ENCODE results near the gene HOXD10.

HOXD10 gene

DNA sequence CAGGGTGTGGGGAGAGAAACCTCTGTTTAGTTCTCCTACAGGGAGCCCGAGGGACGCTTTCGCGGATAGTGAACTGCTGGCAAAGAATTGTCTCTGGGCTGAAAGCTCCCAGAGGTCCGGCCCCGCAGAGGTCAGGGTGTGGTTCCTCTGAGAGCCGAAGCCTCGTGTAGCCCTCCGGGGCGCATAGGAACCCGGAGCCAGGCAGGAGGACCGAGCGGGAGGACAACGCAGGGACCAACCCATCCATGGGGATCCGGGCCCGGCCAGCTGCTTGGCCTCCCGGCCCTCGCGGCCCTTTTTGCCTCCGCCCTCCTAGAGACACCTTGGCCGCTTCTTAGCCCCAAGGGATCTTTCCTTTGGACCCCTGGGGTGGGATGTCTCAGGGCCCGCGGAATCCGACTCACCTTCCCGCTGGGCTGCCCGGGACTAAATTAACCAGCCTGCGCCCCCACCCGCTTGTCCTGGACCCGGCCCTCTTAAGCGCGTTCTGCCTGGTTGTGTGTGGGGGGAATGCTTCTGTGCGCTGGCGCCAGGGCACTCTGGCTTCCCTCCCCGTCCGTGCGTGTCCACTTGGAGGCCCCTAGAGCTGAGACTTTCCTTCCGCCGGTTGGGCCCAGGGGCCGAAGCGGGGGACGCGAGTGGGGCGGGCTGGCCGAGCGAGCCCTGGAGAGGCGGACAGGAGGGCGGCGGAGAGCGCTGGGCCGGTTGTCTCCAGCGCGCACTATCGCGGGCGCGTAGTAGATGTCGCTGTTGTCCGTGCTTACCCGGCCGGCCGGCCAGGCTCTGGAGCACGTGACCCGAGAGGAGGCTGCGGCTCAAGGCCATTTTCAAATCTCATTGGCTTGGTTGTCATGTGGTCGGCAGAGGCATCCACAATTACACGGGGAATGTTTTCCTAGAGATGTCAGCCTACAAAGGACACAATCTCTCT is at the start of gene HOXD10:
Gene HOXD10 (plus strand): TSS at position 896 of the 931 bp plus-strand sequence. CDS start 56 bp downstream, outside the sequence.
- DNase-seq: no peak

DNA sequence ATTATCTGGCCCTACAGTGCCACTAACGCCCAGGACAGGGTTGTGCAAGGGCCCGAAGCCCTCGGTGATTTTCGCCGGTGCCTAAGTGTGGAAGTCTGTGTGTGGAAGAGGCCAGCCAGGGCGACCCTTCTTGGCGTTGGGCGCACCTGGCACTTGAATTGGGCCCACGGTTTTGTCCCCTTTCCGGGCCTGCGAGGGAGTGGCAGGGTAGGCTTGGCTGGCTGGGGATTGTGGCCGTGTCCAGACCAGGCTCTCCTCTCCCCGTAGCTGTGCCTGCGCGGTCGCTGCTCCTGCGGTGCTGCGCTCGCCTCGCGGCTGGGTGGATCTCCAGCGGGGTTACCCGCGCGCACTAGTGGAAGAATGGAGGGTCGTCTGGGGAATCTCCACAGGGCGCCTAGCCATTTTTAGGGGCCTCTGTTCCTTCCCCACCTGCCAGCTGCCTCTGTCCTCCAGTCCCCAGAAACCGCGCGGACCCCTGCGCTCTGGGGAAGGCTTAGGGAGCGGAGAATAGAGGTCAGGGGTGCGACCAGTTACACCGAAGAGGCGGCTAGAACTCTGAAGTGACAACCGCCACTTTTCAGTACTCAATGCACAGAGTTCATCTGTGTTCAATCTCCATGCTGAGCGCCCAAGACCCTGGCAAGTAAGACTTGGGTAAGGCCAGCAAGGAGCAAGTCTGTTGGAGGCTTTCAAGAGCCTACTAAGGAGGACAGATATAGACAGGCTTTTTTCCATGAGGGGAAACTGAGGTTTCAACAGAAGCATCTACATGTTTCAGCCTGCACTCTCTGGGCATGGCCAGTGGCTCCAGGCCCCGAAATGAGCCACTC is 48.8 kb upstream of the HOXD10 start:
- DNase-seq: no peak

DNA sequence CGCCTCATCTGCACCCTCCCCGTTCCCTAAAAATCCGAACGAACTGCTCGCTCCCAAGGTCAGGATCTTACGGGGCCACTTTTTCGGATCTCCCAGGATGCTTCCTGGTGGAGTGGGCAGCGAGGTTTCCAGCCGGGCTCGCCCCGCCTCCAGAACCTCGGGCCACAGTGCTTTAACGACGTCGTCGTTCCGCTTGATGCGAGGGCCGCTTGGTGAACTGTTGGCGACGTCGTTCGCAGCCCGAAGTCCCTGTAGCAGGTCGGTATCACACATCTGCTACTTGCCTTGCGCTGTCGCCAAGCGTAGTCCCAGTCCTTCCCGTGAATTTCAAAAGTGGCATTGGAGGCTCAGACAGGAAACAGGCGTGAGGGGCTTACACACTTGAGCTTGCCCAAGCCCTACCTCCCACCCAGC is 48.2 kb upstream of the HOXD10 start:
- no peak for DNase-seq

DNA sequence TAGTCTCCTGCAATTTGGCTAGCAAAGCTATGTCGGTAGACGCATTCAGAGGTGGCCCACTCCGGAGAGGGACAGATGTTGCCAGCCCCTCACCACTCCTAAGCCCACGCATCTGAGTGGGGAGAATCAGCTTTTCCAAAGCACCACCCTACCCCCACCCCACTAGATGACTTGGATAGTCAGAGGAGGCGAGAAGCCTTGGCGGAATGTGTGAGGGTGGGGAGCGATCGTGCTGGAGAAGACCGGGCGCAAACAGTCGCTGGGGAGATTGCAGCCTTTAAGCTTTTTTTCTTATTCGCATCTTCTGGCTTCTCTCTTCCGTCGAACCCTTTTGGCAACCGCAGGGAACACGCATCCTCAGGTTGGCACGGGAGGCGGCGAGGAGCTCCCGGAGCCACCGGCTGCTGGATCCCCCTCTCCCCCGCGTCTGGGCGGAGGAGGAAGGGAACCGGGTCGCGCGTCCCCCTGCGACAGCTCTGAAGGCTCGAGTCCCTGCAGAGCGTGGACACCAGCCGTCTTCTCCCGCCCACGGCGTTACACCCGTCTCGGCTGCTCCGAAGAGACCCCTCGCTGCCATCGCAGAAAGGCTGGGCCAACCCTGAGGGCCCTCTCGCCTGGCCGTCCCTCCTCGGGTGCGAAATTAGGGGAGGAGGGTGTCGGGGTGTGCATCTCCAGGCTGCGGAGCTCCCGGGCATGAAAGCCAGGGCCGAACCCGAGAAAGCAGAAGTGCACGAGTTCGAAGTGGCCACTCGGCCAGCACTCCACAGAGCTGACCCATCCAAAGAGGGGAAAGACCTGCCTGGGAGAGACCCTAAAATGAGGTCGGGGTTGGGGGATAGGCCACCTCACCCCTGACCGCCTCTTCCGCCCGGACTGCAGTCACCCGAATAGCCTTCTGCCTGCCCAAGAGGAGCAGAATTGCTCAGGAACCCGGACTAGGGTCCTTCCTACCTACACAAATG is 45.0 kb upstream of the HOXD10 start:
- DNase-seq: no peak

DNA sequence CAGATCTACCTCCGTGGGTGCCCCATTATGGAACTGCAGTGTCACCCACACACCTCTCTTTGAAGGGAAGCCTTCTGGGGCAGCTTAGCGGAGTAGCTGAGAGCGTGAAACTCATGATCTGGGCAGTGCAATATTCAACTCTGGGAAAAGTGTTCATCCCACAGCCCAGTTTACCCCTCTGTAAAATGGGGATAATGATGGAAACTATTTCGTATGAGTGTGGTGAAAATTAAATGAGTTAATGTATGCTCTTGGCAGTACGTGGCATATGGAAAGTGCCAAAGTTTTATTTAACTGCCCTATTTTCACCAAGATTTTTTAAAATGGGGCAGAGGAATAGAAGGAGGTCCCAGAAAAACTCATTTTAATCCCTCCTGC is 44.3 kb upstream of the HOXD10 start:
- DNase-seq: no peak

DNA sequence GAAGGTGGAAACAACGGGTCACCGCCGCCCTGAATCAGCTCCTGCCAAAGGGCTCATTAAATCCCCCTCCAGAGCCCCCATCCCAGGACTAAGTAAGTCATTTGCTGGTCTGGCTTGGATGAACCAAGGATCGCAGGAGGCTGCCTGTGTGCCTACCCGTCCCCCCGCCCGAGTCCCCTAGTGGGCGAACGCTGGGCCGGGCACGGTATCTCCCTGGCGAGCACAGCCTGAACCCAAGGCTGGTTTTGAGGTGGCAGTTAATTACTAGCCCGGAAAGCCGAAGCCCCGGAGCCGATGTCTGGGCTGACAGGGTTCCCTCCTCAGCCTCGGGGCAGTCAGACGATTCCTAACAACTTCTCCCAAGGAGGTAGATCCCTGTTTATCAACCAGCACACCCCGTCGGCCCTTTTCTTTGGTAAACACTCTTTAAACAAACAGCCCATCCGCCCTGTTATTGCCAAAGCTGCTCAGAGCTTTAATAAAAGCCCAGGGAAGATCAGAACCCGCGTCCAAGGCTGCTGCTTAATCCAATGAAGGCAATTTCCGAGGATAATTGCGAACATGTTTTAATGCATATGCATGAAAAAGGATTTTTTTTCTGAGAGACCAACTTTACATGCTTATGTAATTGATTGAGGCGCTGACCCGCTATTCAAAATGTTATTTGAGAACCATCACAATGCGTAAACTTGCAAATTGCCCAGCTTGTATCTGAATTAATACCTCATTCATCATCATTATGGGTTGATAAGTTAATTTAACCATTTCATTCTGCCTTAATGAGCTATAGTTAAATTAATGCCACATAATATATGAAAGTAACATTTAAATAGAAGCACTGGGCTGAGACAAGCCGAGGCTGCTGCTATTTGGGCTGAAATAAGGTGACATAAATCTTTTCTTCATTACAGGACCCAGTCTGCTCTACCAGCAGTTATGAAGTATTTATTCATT is 43.4 kb upstream of the HOXD10 start:
- no peak for DNase-seq

DNA sequence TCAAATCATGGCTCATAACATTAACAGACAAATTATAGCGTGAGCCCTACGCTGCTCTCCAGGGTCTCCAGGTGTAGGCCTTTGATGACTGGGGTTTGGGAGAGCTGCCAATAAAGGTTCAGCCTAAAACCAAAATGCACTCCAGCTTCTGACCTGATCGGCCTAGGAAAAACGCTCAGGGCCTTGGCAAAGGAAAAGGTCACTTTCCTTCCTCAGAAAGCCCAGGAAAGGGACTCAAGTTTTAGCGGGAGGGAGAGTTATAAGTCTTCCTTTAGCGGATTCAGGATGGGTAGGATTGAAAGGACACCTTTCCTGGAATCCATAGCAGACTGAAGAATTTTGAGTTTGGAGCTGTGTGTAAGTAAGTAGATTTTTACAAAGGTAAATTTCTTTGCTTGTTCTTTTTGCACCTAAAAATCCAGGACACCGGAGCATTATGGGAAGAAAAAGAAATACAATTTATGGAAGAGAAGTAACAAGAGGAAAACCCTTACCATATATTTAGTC is 41.6 kb upstream of the HOXD10 start:
- no peak for DNase-seq

DNA sequence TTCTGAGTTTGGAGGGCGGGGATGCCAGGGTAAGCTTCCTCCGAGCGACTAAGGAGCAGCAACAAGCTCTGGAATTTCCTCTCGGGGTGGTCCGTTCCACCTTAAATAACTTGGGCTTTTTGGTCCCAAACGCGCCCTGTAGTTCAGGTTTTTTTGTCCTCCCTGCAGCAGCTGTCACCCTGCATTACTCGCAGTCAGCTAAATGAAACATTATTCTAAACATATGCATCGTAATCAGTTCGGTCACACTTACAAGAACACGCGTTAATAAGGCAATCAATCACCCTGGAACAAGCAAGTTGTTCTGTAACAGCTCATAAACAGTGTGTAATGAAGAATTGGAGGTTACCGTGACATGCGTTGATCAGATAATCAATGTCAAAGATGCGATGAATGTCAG is 41.1 kb upstream of the HOXD10 start:
- DNase-seq: no peak

DNA sequence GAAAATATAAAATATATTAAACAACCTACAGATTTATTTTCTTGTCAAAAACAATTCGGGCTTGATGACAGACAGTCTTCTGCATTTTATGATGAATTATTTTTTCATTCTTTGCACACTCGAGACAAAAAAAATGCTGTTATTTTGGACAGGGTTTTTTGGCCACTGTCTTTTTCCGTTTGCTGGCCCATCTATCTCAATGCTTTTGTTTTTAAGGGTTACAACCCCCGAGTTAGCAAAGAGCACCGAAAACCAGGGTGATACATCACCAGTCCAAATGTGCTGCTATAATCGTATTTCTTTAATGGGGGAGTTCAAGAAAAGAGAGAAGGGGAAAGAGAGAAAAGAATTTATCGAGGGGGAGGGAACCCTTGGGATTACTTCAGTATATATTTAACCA is 40.5 kb upstream of the HOXD10 start:
- no peak for DNase-seq

DNA sequence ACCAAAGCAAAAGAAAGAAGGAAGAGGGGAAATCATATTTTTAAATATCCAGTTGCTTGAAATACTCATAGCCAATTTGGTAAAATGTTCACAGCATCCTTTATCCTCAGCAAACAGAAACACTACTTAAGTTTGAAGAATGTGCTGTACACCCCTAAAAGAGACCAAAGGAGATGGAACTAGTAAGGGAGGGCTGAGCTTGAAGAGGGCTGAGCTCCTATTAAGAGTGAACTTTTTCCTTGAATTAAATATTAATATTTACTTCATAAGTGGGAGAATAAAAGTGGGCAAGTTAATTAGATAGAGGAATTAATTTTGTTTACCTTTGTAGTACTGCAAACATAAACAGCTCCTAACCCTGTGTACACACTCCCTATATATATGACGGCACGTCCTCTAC is 39.8 kb upstream of the HOXD10 start:
- DNase-seq: no peak

DNA sequence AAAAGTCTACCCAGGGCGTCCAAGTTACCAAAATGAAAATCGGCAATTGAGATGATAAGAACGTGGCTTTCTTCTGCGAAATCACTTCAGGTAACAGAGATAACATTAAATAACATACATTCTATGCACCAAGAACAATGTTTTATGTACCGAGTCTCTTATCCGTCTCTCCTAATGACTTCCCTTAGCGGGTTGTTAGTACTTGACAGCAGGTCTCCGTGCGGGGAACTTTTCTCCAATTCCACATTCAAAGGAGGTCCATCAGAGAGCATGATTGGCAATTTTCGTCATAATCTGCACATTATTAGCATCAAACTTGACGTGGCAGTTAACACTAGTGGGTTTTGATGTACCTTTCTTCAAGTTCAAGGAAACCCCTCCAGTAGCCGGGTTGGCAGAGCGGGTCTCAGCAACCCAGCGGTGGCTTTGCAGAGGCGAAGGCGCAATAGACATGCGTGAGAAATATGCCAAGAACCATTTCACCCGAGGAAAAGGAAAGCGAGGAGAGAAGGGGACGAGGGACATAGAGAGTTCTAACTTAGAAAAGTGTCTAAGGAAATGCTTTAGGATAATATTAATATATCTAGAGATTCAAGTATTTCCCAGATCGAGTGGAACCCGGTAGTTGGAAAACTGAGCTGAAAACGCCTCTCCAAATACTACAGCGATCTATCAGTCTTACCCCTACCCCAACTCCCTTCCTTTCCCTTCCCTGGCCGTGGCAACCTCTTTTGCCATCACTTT is 37.9 kb upstream of the HOXD10 start:
- no peak for DNase-seq

DNA sequence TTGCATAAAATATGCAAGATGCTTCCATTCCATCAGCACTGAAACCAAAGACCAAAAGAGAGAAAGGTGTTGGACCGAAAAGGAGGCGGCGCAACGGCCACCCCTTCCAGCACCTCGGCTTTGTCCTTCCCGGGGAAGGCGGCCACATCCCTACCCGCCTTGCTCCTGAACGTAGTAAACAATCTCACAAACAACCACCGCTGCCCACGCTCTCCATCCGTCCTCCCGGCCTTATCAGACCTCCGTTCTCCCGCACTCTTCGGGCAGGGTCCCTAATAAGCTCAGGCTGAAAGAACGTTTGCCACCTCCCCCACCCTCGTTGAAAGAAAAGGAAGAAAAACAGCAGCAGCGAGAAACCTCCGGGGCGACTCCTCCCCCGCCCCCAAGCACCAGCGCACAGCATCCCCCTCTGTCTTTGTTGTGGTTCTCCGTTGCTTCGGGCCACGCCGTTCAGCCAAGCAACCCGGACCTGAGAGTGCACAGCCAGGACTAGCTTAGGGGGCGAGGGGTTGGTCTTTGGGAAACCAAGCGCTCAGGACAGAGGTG is 37.2 kb upstream of the HOXD10 start:
- no peak for DNase-seq

DNA sequence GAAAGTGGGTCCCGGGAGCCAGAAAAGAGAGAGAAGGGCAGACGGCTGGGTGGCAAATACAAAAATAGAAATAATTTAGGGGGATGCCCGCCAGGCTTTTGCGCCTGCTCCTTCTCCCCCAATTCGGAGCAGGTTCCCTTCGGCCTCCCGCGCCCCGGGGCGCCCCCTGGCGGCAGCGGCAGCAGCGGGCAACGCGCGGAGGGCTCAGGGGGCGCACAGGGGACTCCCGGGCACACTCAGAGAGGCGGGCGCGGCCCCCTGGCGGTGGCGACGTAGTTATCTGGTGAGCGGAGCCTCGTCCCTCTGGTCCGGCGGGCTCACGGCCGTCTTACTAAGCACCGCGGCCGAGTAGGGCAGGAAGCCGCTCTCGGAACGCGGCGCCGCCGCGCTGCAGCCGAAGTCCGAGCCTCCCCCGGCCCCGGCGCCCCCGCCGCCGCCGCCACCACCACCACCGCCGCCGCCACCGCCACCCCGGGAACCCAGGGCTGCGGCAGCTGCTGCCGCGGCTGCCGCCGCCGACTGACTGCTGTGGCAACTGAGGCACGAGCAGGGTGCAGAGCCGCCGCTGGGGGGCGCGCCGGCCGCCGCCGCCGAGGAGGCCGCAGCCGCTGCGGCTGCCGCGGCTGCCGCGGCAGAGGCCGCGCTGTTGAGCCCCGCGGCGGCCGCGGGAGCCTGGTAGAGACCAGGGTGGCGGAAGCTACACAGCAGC is 36.6 kb upstream of the HOXD10 start:
- no peak for DNase-seq

DNA sequence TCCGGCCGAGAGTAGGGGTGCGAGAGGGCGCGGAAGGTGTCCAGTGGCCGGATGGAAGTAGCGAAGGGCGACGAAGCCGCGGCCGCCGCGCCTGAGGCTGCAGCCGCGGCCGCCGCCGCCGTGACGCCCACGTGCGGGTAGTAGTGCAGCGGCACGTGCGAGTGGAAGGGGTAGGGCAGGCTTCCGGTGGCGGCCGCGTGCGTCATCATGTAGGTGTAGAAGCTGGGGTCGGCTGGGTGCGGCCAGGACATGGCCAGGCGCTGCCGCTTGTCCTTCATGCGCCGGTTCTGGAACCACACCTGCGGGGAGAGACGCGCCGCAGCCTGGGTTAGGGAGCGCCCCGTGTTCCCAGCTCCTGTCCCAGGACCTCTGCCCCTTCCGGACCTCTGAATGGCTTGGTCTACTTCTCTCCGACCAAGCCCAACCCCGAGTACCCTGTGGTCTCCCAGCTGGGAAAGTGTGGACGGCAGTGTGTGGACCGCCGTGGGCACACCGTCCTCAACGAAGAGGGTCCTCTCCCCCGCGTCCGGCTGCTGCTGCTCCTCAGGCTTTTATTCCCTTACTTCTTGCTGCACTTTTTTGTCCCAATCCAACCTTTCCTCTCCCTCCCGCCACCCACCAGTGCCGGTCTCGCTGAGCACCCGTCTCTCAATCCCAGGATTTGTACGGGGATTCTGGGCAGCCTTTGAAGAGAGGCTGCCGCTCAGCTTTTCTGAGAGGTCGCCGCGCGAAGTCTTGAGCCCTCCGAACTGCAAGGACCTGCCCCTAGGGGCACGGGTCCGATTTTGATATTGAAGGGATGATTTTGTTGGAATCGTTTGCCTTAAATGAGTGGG is 35.8 kb upstream of the HOXD10 start:
- DNase-seq: no peak

DNA sequence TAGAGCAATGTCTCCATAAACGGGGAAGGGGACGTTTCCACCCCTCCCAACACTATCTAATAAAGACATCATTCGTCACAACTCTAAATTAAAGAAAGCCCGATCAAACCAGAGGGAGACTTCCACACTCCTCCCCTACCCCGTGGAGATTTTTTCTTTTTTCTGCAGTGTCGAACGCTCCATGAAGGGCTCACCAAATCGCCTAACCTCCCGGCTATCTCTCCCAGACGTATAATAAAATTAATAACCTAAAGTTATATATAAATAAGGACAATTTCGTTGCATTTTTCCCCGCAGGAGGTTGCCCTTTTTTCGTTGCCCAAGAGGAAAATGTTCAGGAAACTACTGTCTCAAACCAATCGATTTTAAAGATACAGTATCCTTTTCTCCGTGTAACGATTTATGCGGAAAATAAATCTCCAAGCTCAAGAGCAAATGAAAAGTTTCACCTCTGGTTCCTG is 35.2 kb upstream of the HOXD10 start:
- DNase-seq: no peak

DNA sequence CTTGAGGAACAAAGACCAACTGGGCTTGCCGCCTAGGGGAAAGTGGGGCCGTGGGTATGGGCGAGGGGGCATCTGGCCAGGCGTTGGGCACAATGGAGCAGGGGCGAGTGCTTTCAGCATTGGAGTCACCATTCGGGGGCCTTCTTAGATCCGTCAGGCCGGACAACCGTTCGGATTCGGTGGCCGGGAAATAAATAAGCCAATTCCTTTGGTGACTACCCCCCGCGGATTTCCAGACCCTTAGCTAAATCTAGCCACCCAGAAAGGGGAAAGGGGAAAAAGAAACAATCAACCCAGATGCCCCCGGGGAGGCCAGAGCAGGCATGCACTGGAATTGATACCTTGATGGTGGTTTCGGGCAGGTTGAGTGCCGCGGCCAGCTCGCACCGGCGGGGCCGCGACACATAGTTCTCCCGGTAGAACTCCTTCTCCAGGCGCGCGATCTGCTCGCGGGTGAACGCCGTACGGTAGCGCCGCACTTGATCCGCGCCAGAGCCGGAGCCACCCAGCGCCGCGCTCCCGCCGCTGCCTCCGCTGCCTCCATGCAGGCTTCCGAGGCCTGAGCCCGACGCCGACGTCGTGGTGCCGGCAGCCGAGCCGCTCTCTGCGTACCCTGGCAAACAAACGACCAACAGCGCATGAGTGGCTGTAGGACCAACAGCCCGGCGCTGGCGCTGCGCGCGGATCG is 34.6 kb upstream of the HOXD10 start:
- DNase-seq: no peak

DNA sequence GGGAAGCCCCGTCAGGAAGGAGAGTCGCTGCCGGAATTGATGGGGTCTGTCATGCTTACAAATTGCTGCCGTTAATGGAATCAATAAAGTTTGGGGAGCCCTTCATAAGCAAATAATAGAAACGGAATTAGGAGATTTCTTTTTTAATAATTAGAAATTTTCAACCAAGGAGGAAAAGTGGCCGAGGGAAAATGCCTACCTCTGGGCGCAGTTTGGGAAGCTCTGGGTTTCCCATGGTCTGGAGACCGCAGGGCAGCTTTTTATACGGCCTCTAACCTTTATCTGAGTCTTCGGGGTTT is 34.1 kb upstream of the HOXD10 start:
- DNase-seq: no peak
